NCI-H510A (cell line): Measurements from ENCODE around the gene MYCBPAP.

Source experiments
- DNase-seq: peaks from one replicate; lab custom pipeline; 2025; lab: John Stamatoyannopoulos, UW

The MYCBPAP gene

GRCh38 chr17:50572541-50572940 is 64.3 kb downstream of the MYCBPAP start:
- DNase-seq = no peak

DNA sequence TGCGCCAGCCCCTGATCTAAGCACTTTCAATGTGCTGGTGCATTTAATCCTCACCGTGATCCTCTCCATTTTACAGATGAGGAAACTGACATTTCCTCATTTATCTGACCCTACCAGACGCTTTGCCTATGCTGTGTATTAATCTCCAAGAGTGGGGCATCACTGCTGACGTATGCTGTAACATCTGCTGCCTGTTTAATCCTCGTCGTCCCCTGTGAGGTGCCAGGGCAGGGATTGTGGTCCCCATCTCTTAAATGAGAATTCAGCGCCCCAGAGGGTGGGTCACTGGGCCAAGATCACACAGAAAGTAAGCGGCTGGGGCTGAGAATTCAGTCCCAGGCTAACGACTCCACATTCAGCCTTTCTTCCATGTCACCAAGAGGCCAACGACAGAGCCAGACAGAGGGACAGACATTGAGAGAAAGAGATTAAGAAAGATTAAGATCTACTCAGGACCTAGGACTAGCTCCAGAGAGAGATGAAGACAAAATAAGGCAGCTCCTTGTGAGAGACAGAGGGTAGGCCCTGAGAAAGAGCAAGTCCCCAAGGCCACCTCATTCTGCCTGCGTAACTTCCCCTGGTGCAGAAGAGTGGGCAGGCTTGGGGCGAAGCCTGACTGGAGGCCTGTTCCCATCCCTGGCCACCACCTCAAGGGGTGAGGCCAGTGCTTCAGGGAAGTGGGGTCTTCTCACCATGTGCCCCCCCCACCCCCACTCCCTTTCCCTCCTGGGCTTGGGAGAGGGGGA is 65.8 kb downstream of the MYCBPAP start:
- no peak for DNase-seq

DNA sequence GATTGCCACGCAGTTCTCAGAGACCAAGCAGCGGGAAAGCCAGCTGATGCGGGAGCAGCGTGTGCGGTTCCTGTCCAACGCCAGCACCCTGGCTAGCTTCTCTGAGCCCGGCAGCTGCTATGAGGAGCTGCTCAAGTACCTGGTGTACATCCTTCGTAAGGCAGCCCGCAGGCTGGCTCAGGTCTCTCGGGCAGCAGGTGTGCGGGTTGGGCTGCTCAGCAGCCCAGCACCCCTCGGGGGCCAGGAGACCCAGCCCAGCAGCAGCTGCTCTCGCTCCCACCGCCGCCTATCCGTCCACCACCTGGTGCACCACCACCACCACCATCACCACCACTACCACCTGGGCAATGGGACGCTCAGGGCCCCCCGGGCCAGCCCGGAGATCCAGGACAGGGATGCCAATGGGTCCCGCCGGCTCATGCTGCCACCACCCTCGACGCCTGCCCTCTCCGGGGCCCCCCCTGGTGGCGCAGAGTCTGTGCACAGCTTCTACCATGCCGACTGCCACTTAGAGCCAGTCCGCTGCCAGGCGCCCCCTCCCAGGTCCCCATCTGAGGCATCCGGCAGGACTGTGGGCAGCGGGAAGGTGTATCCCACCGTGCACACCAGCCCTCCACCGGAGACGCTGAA is 67.5 kb downstream of the MYCBPAP start:
- DNase-seq = peak; percentile 79

DNA sequence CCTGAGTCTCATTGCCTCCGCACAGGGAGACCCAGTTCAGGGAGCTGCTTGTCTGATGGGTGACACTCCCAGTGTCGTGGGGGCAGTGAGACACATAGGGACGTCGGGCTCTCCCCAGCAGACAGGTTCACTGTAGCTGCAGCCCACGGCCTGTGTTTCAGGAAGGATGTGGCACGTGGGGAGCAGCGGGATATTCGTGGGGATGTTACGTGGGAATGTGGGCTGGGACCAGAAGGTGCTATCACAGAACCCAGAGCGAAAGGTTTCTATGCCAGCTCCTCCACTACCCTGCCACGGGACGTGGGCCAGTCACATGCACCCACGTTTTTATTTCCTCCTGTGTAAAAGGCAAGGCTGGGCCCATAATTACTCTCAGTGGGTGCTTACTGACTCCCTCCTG is 68.6 kb downstream of the MYCBPAP start:
- DNase-seq = no peak

- no peak for DNase-seq
Observed at GRCh38 chr17:50577451-50577954, 69.3 kb downstream of the MYCBPAP start.

GRCh38 chr17:50578173-50578572 is 69.9 kb downstream of the MYCBPAP start:
- DNase-seq = no peak

DNA sequence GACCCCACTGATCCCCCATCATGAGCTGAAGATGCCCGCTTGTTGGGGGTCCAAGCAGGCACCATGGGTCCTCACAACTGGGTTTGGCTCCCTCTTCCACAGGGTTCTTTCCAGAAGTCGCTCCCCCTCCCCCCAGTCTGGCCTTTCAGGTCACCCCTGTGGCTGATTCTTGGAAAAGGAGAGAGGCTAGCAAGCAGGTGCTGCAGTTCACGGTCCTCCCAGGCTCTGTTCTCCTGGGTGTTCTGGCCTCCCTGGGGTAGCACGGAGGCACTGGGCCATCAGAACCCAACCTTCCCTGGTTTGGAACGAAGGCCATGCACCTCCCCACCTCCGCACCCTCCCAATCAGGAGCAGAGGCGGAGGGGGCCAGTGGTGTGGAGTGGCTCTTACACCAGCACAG is 71.2 kb downstream of the MYCBPAP start:
- DNase-seq = no peak

DNA sequence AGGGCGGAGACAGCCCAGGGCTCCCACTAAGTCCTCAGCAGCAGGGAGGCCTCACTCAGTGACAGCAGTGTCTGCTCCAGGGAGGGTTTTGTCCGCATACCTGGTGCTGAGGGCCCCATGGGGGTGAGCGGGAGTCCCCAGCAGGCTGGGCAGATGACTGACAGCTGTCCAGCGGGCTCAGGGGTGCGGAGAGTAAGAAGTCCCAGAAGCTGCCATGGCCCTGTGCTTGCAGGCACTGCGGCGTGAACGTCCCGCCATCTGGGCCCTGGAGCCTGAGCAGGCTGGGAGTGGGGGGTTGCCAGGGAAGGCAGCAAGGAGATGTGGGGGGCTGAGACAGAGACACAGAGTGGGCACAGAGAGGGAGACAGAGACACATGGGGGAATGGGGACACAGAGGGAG is 72.4 kb downstream of the MYCBPAP start:
- no peak for DNase-seq
